HCT116 (cell line): ENCODE data around the gene SLC24A3.

Experiments
- CBX3 ChIP-seq: IDR thresholded peaks from 2 replicates; pipeline ENCODE4 v1.6.1; 2012; ENCODE audit warnings: low read depth
- CEBPB ChIP-seq: IDR thresholded peaks from 2 replicates; pipeline ENCODE4 v1.6.1; 2012; ENCODE audit warnings: low read depth
- RAD21 ChIP-seq: IDR thresholded peaks from 2 replicates; pipeline ENCODE4 v1.6.1; 2012; ENCODE audit warnings: low read depth, mild to moderate bottlenecking
- SRF ChIP-seq: IDR thresholded peaks from 2 replicates; pipeline ENCODE4 v1.6.1; 2012; ENCODE audit warnings: low read depth
- YY1 ChIP-seq: IDR thresholded peaks from 2 replicates; pipeline ENCODE4 v1.6.1; 2011; ENCODE audit warnings: low read length, low read depth, moderate library complexity, mild to moderate bottlenecking; ENCODE audit not compliant: insufficient replicate concordance; ENCODE audit errors: extremely low read depth
- TF ChIP-seq, protein P1 (sequence below), 3 experiments: fragments of 200-600 bp in 1 of 3; sonication (generic) in 1 of 3; IDR thresholded peaks in 2 of 3; conservative IDR thresholded peaks in 1 of 3; 2 replicates each; pipeline ENCODE4 v1.5.1; 2012 to 2017; ENCODE audit warnings: low read depth in 2 of 3, low read length in 2 of 3, antibody characterized with exemption in 1 of 3, borderline replicate concordance in 1 of 3, control low read depth in 1 of 3, mild to moderate bottlenecking in 1 of 3, mixed read lengths in 1 of 3, mixed run types in 1 of 3, moderate library complexity in 1 of 3; ENCODE audit not compliant: insufficient read depth in 1 of 3
- TF ChIP-seq, protein P2 (sequence below): IDR thresholded peaks from 2 replicates; pipeline ENCODE4 v1.6.1; 2012

DNA sequence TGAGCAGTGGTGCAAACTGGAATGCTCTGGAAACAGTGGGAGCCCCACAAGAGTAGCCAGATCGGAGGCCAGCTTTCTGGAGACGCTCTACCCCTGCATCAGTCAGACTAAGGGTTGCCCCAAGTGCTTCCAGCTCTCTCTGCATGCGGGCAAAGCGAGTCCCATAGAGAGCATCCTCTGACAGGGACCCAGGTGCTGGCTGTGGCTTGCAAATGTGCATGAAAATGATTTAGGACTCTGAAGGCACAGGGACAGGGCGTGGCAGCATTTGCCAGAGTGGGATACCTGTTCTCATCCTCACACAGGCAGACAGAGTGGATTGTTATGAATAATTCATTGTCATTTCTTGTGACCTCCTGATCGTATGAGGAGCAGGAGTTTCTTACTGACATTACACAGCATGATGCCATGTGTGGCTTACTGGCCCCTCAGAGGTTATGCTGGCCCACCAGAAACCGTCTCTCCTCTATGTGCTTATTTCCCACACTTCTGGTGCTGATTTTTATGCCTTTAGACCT, 555.9 kb downstream of the SLC24A3 start:
- TF ChIP-seq SRF = no peak
- no peak for TF ChIP-seq CBX3
- no peak for TF ChIP-seq YY1
- TF ChIP-seq, protein P1, sequence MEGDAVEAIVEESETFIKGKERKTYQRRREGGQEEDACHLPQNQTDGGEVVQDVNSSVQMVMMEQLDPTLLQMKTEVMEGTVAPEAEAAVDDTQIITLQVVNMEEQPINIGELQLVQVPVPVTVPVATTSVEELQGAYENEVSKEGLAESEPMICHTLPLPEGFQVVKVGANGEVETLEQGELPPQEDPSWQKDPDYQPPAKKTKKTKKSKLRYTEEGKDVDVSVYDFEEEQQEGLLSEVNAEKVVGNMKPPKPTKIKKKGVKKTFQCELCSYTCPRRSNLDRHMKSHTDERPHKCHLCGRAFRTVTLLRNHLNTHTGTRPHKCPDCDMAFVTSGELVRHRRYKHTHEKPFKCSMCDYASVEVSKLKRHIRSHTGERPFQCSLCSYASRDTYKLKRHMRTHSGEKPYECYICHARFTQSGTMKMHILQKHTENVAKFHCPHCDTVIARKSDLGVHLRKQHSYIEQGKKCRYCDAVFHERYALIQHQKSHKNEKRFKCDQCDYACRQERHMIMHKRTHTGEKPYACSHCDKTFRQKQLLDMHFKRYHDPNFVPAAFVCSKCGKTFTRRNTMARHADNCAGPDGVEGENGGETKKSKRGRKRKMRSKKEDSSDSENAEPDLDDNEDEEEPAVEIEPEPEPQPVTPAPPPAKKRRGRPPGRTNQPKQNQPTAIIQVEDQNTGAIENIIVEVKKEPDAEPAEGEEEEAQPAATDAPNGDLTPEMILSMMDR (IDR thresholded peaks at IDR 0.05 in 2 of 3, conservative IDR thresholded peaks at IDR 0.05 in 1 of 3; ENCODE audit: borderline replicate concordance in 1 of 3, insufficient read depth in 1 of 3, low read depth in 2 of 3, low read length in 2 of 3) = no peak
- TF ChIP-seq, protein P2, sequence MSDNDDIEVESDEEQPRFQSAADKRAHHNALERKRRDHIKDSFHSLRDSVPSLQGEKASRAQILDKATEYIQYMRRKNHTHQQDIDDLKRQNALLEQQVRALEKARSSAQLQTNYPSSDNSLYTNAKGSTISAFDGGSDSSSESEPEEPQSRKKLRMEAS = no peak
- no peak for TF ChIP-seq RAD21
- TF ChIP-seq CEBPB = no peak
